GM21786 (cell line): ENCODE measurements around the gene FOSL1.

Experiments
- ATAC-seq: cut with Tn5 transposase; IDR thresholded peaks from one replicate; pipeline ENCODE4 v1.9.1; 2021; ENCODE audit not compliant: unreplicated experiment

The FOSL1 gene

DNA sequence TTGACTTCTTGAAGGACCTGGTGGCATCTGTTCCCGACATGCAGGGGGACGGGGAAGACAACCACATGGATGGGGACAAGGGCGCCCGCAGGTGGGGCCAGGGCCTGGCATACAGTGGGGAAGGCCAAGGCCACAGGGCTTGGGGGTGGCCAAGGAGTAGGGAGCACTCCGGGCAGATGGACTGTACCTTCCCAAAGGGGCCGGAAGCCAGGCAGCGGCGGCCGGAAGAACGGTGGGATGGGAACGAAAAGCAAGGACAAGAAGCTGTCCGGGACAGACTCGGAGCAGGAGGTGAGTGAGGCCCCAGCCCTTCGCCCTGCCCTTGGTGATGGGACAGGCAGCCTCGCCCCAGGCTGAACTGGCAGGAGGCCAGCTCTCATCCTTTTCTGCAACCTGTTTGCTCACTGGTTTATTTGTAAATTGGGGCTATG, 20.2 kb upstream of the FOSL1 start:
- ATAC-seq, result no peak

DNA sequence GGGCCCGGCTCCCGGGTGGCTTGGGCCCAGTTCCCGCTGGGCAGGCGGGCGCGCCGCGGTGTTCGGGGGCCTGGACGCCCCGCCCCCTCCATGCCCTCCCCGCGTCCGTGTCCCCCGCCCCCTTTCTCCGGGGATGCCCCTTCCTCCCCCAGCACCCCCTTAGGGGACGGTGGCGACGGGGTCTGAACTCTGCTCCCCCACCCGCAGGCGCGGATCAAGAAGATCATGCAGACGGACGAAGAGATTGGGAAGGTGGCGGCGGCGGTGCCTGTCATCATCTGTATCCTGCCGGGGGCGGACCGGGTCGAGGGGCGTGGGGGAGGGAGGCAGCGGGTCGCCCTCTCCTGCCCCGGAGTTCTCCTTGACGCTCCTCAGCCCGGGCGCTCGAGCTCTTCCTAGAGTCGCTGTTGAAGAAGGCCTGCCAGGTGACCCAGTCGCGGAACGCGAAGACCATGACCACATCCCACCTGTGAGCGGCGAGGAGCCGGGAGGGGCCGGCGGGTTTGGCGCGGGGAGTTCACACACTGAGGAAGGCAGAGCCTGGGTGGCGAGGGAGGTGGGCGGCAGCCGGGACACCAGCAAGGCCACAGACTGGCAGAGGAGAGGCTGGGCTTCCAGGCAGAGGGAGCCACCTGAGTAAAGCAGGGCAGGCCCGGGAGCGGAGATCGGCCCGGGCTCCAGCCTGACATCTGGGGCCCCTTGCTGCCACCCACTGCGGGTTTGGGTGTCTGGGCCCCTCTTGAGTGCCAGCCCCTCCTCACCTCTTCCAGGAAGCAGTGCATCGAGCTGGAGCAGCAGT, 19.6 kb upstream of the FOSL1 start:
- peak; percentile 30 for ATAC-seq

DNA sequence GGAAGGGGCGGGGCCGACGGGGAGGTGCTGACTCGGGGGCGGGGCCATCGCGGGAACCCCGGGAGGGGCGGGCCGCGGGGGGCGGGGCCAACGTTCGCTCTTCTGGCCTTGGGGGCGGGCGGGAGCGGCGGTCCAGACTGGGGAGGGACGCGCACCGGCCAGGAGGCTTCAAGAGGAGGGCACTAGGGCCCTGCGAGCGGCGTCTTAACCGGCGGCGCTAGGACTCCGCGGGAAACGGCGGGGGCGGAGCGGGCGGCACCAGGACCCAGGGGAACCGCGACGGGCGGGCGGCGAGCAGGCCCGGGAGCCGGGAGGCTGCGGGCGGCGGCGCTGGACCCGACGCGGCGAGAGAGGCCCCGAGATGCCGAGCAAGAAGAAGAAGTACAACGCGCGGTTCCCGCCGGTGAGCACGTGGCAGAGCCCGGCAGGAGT, 19.0 kb upstream of the FOSL1 start, which contains the start of gene DRAP1:
TSS of gene DRAP1 (plus strand) at position 286 of the 432 bp plus-strand sequence. CDS start at position 362, 76 bp downstream.
- peak; percentile 89 for ATAC-seq

DNA sequence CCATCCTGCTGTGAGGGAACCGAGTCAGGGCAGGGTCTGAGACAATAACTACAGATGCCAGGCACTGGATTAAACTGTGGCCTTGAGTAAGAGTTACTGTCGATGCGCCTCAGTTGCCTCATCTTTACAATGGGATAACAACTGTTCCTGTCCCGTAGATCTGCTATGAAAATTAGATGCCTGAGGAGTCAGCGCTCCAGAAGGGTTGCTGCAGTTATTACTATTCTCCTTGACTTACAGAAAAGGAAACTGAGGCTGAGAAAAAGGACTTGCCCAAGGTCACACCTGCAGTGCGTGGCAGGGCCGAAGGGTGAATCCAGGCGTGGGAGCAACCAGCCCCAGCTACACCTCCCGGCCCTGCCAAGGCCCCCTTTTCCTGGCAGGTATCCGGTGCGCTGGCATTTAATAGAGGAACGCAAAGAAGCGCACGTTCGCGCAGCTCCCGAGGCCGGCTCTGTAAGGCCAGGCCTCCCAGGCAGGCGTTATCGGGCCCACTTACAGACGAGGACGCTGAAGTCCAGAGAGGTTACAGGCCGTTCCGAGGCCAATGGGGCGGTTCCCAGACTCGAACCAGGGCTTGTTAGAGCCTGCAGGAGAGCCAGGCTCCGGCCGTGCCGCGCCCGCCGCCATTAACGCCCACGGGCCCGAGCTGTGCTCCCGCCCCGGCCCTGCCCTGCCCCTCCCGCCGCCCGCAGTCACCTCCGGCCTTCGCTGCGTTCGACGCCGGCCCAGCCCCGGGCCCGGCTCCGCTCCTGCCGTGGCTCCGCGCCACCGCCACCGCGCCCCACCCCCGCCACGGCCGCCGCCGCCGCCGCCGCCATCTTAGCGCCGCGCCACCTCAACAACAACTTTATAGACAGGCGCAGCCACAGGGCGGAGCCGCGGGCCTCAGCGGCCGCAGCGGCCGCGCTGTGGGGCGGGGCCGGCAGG, 18.3 kb upstream of the FOSL1 start, which contains the start of gene C11orf68:
TSS of gene C11orf68 (minus strand) at position 852 of the 930 bp plus-strand sequence. CDS start at position 821, 31 bp downstream.
- peak; percentile 46 for ATAC-seq

DNA sequence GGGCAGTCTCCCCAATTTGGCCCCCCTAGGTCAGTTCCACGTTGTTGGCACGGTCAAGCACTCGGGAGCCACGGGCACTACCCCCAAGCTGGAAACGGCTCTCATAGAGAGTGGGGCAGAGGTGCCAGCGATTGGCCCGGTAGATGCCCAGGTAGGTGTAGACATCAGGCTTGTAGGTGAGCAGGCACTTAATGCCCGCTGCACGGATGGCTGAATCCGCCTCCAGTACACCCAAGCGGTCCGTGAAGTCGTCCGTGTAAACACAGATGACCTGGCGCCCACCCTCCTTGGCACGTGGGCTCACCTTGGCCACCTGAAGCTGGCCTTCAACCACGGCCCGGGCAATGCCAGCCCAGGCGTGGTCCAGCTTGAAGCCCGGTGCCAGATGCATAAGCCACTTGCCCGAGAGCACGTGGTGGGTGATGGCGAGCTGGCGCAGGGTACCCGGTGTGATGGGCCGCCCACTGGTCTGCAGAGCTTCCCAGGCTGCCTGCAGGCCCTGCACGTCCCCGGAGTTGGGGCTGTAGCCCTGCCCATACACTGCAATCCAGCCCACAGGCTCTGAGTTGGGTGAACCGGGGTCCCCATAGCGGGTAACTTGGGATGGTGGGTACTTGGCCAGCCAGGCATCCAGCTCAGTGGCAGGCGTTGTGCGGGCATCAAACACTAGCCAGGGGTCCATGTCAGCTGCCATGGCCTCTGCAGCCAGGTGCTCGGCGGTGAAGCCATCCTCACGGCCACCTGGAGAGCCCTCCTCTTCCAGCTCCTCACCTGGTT, 17.4 kb upstream of the FOSL1 start:
- no peak for ATAC-seq

DNA sequence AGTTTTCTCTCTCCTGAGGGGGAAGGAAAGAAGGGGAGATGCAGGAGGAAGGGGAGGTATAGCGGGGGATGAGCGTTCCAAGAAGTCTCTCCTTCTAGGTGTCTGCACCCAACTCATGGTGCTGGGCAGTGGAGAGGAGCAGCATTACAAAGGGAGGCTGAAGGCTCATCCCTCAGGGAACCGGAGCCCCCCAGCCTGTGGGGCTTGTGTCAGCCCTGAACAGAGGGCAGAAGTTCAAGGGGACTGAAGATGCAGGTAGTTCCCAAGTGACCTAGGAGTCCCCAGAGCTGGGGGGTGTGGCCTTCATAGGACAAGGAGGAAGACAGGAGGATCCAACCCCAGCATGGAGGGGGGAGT, 16.9 kb upstream of the FOSL1 start:
- ATAC-seq, result no peak

DNA sequence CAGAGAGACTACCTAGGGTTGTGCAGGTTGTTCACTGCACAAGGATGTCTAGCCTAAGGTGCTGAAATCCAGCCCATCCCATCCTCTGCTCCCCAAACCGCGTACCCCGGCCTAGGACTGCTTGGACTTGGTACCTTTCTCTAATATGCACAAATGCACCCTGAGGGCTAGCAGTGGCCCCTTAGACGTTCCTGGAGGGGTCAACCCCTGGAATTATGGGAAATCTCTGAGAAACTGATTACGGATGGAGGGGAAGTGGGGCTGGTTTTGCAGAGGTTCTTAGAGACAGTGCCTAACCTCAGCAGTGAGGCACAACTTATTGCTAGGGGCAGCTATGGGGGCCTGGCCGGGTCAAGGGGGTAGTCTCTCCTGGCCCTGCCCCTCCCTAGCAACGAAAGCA, 16.2 kb upstream of the FOSL1 start:
- ATAC-seq, result no peak

DNA sequence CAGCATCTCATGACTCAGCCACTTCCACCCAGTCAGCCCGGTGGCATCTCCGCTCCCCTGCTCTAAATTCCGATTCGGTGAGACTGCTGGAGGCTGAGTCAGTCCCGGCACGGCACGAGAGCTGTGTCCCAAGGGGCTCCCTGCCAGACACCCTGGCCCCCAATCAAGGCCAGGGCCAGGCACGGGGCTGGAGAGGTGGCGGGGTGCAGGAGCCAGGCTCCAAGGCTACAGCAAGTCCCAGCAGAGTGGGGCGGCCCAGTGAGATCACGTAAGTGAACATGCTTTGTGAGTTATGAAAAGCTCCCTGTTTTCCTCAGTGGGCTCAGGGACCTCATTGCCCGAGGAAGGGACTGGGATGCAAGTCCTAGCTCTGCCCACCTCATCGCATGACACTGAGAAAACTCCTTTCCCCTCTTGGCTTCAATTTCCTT, 15.6 kb upstream of the FOSL1 start:
- no peak for ATAC-seq

DNA sequence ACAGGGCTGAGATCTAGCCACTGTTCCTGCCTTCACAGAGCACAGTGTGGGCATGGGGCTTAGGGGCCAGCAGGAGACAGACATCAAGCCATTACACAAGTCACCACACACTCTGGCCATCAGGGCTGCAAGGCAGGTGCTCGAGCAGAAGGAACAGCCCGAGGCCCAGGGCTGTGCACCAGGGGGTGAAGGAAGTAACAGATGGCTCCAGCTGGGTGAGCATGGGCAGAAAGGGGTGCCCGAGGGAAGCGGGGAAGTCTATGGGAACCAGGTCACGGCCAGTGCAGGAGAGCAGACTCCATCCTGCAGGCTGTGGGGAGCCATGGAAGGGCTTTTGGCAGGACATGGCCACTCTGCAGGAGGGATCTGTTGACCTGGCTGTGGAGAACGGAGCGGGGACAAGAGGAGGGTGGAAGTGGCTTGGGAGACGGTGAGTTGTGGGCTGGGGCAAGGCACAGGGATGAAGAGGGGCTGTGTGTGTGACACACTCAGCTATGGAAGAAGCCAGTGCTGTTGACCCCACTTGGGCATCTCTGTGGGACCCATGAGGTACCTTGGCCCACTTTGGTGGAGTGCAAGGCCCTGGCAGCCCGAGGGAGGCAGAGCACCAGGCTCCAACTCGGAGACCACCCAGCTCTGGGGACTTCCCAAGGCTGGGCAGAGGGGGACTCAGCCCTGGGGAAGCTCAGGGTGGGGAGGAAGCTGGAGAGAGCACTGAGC, 15.1 kb upstream of the FOSL1 start:
- ATAC-seq, result no peak

DNA sequence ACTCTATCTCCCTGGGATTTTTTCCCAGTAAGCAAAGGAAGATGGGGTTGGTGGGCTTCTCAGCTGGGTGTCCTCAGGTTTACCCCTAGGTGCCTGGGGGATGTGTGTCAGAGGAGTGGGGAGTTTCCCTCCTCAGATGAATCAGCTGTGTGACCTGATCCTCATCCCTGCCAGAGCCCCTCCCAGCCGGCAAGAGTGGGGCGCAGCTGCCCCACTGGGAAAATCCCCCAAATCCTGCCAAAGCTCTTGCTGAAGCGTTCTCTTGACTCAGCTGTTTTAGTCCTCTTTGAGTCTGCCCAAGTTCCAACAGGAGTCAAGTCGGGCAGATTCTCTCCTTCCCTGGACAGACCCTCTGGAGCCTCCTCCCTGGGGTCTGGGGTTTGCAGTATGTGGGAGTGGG, 12.7 kb upstream of the FOSL1 start:
- no peak for ATAC-seq

DNA sequence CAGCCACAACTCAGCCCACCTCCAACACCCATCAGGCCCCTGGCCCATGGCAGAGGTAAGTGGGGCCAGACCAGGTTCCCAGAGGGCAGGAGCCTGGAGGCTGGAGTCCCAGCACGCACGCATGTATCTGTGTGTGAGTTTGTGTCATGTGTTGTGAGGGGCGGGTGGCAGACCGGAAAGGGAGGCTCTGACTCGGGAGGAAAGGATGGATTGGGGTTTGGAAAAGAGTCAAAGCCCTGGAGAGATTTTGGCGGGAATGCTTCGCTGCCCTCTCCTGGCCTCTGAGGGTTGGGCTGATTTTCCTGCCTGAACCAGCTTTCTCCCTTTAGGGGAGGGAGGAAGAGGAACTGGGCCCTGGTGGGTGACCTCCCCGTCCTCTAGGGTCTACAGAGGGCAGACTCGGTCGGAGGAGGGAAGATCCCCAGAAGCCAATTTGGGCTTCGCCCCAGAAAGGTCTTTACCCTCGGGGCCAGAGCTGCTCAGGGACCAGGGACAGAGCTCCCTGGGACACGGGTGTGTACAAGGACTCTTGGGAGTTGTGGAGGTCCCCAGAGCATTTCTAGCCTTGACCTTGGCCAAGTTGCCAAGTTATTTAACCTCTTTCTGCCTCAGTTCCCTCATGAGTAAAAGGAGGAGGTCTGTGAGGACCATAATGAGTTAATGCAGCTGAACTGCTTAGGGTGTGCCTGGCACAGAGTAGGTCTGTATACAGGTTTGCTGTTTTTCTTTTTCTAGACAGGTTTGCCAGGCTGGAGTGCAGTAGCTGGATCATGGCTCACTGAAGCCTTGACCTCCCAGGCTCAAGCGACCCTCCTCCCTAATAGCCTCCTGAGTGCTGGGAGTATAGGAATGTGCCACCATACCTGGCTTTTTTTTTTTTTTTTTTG, 11.7 kb upstream of the FOSL1 start:
- ATAC-seq, result no peak

DNA sequence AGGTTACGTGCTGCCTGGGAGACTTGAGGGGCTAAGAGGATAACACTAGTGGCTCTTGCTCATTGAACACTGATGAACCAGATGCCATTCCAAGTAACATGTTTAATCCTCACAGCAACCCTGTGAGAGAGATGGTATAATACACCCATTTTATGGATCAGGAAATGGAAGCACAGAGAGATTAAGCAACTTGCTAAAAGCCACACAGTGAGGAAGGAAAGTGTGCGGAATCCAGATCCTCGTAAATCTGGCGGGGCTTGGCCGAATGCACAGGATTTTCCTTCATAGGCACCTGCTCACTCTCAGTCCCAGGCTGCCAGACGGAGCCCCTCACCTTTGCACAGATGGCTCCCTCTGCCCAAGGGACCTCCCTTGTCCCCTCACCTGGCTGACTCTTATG, 7.7 kb upstream of the FOSL1 start:
- ATAC-seq, result no peak

DNA sequence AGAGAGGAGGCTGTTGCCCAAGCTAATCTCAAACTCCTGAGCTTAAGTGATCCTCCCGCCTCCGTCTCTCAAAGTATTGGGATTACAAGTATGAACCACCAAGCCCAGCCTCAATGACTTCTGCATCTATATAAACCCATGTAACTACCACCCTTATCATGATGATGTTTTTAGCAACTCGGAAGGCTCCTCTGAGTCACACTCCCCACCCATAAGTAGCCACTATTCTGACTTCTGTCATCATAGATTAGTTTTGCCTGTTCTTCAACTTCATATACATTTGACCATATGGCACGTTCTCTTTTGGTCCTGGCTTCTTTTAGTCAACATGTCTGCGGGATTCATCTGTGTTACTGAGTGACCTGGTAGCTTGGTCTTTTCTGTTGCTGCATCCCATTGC, 6.4 kb upstream of the FOSL1 start:
- ATAC-seq, result no peak

DNA sequence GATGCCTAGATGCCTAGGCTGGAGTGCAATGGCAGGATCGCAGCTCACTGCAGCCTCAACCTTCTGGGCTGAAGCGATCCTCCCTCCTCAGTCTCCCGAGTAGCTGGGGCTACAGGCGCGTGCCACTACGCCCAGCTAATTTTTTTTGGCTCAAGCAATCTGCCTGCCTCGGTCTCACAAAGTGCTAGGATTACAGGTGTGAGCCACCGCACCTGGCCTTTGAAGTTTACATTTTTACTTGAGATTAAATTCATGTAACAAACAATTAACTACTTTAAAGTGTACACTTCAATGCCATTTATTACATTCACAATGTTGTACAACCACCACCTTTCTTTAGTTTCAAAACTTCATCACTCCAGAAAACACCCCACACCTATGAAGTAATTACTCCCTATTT, 3.5 kb upstream of the FOSL1 start:
- ATAC-seq, result no peak

DNA sequence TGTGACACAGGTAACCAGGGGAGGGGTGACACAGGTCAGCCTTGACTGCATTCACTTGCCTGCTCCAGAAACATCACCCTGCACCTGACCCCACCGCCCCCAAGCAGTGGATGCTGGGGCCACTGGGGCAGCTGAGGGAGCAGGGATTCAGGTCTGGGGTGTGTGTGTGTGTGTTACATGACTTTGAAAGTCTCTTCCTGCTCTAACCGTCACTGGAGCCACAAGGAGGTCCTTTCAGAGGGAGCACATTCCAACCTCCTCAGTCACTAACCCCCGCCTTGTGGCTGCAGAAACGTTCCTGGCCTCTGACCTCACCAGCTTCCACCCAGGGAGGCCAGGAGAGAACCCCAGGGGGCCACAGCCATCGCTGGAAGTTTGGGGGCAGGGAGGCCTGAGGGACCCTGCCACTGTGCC, 2.9 kb upstream of the FOSL1 start:
- no peak for ATAC-seq

DNA sequence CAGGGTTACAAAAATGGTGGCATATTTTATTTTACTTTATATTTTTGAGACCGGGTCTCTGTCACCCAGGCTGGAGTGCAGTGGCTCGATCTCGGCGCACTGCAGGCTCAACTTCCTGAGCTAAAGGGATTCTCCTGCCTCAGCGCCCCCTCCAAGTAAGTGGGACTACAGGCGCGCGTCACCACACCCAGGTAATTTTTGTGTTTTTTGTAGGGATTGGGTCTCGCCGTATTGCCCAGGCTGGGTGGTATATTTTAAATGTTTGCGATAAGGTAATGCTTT, 652 bp upstream of the FOSL1 start:
- ATAC-seq, result no peak

DNA sequence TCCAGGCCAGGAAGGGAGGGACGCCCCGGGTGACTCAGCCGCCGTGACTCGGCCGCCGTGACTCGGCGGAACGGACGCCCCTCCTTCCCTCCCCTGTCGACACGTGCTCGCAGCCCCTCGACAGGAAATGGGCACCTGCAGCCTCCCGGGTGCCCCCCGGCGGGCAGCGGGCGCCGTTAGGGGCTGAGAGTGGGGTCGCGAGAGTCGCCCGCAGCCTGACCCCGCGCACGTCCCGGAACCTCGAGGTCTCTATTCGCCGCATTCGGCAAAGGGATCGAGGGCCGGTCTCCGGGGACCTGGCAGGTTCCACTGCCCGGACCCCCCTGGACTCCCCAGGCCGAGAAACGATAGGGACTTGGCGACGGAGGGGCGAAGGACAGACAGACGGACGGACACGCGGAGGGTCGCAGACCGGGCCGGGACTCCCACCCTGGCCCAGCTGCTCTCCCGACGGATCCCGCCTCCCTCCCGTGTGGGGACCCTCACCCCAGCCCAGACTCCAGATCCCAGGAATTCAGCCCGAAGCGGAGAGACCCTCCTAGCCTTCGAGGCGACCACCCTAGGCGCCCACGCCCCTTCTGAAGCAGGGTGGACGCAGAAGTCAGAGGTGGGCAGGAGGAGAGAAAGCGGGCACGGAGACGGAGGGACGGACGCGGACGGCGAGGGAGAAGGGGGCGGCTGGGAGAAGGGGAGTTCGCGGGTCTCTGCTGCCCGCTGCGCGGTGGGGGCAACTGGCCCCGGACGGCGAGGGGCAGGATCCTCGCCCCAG, 648 bp downstream of the FOSL1 start:
- no peak for ATAC-seq

DNA sequence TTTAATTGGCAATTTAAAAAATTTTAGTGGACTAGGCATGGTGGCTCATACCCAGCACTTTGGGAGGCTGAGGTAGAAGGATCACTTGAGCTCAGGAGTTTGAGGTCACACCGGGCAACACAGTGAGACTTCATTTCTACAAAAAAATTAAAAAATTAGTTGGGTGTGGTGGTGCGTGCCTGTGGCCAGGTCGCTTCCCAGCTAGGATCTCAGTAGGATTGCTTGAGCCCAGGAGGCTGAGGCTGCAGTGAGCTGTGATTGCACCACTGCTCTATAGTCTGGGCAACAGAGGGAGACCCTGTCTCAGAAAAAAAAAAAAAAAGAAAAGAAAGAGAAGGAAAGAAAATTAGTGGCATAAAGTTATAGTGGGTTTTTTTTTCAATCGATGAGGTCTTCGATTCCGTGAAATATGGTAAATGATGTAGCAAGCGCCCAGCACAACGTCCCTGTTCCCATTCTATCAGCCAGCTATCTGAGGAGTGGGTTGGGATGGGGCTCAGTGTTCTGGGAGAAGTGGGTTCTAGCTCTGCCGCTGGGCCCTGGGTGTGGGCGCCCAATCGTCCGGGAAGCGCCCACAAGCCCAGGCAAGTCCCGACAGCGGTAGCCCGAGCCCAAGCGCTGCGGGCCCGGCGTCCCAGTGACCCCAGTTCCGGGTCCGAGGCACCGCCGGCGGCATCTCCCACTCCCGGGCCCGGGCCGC, 1.4 kb downstream of the FOSL1 start:
- no peak for ATAC-seq
